ENCODE data around the gene TMEM209. TPM values are rescaled to one million over a fixed set of nuclear protein-coding genes. Genes with fewer than 3 reads are reported as not detected.
"Not testable (repeated sequence)": the region's sequence is repeated elsewhere in the genome, so short reads cannot be mapped to it uniquely, and the experiment has no call there.

TMEM209 gene
- total RNA-seq, 1 donor from 2014 or later = 15.4 TPM

- Mint-ChIP-seq H3K27me3 (ENCODE audit: unreplicated experiment) (no peaks in the 10 kb centered on the region), H3K4me1 (ENCODE audit: low read depth, unreplicated experiment) (peaks cover 6% of the 10 kb centered on the region), H3K9me3 (ENCODE audit: unreplicated experiment) (no peaks in the 10 kb centered on the region), H3K4me3 (ENCODE audit: unreplicated experiment) (no peak overlapping the region), H3K36me3 (ENCODE audit: unreplicated experiment) (no peaks in the 10 kb centered on the region), H3K27ac (ENCODE audit: unreplicated experiment) (no peak overlapping the region)
- no peak for TF ChIP-seq CTCF (IDR thresholded peaks at IDR 0.05; ENCODE audit: partially characterized antibody, unreplicated experiment)
- DNase-seq = no peak
These were observed 77.3 kb downstream of the TMEM209 start for GRCh38 chr7:130127821-130128317.

- Mint-ChIP-seq H3K27me3 (ENCODE audit: unreplicated experiment) (no peaks in the 10 kb centered on the region), H3K27ac (ENCODE audit: unreplicated experiment) (no peak overlapping the region), H3K9me3 (ENCODE audit: unreplicated experiment) (no peaks in the 10 kb centered on the region), H3K4me1 (ENCODE audit: low read depth, unreplicated experiment) (peaks cover 6% of the 10 kb centered on the region), H3K36me3 (ENCODE audit: unreplicated experiment) (no peaks in the 10 kb centered on the region), H3K4me3 (ENCODE audit: unreplicated experiment) (no peak overlapping the region)
- TF ChIP-seq CTCF (IDR thresholded peaks at IDR 0.05; ENCODE audit: partially characterized antibody, unreplicated experiment) = no peak
- DNase-seq = no peak
These were observed 77.8 kb downstream of the TMEM209 start for GRCh38 chr7:130127404-130127803.

GRCh38 chr7:130126840-130127239, 78.4 kb downstream of the TMEM209 start:
- not testable (repeated sequence) for H3K4me1 Mint-ChIP-seq (ENCODE audit: low read depth, unreplicated experiment); H3K27ac Mint-ChIP-seq (ENCODE audit: unreplicated experiment); H3K9me3 Mint-ChIP-seq (ENCODE audit: unreplicated experiment); H3K36me3 Mint-ChIP-seq (ENCODE audit: unreplicated experiment); H3K4me3 Mint-ChIP-seq (ENCODE audit: unreplicated experiment); H3K27me3 Mint-ChIP-seq (ENCODE audit: unreplicated experiment); DNase-seq

- Mint-ChIP-seq H3K4me1 (ENCODE audit: low read depth, unreplicated experiment) (no peaks in the 10 kb centered on the region), H3K27ac (ENCODE audit: unreplicated experiment) (no peak overlapping the region), H3K4me3 (ENCODE audit: unreplicated experiment) (no peak overlapping the region), H3K36me3 (ENCODE audit: unreplicated experiment) (no peaks in the 10 kb centered on the region), H3K9me3 (ENCODE audit: unreplicated experiment) (no peaks in the 10 kb centered on the region), H3K27me3 (ENCODE audit: unreplicated experiment) (no peaks in the 10 kb centered on the region)
- no peak for TF ChIP-seq CTCF (IDR thresholded peaks at IDR 0.05; ENCODE audit: partially characterized antibody, unreplicated experiment)
- no peak for DNase-seq
These were observed 80.5 kb downstream of the TMEM209 start for GRCh38 chr7:130124711-130125110.

- Mint-ChIP-seq H3K4me1 (ENCODE audit: low read depth, unreplicated experiment) (no peaks in the 10 kb centered on the region), H3K36me3 (ENCODE audit: unreplicated experiment) (no peaks in the 10 kb centered on the region), H3K9me3 (ENCODE audit: unreplicated experiment) (no peaks in the 10 kb centered on the region), H3K27ac (ENCODE audit: unreplicated experiment) (no peak overlapping the region), H3K4me3 (ENCODE audit: unreplicated experiment) (no peak overlapping the region), H3K27me3 (ENCODE audit: unreplicated experiment) (no peaks in the 10 kb centered on the region)
- TF ChIP-seq CTCF (IDR thresholded peaks at IDR 0.05; ENCODE audit: partially characterized antibody, unreplicated experiment) = no peak
- no peak for DNase-seq
These were observed 81.7 kb downstream of the TMEM209 start for GRCh38 chr7:130123501-130123900.
